GM18526 (cell line): ENCODE measurements around the gene SSU72.

Experiments
- POLR2A ChIP-seq: IDR thresholded peaks from 3 replicates; pipeline ENCODE4 v1.6.1; 2011; ENCODE audit not compliant: insufficient read length; ENCODE audit errors: extremely low read depth

SSU72 gene

GRCh38 chr1:1574721-1575537, at the start of gene SSU72:
TSS of gene SSU72 (minus strand) at chr1:1574863. CDS start at chr1:1574557, 306 bp downstream.
- TF ChIP-seq POLR2A, result peak; percentile 88

DNA sequence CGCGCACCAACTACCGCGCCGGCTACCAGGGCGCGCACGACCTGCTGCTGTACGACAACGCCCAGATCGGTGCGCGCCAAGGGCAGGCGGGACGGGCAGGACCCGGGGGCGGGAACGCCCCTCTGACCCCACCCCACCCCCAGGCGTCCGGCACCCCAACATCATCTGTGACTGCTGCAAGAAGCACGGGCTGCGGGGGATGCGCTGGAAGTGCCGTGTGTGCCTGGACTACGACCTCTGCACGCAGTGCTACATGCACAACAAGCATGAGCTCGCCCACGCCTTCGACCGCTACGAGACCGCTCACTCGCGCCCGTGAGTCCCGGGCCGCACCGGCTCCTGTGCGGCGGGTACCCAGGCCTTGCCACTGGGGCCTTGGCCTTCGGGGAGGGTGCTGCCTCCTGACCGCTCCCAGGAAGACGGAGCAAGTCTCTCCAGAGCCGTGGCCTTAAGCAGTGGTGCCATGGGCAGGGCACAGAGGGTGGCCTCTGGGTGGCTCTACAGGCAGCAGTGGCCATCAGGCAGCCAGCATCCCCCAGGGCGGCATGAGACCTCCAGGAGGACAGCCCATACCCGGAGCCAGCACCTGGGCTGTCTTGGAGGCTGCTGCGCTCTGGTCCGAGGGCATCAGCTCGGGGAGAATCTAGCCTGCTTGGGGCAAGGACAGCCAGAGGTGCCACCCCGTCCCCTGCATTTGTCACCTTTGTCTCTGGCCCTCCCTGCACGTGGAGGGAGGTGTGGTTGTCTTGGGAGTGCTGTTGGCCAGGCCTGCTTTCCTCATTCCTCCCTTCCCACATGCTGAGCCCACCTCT, 49.2 kb upstream of the SSU72 start:
- no peak for TF ChIP-seq POLR2A

DNA sequence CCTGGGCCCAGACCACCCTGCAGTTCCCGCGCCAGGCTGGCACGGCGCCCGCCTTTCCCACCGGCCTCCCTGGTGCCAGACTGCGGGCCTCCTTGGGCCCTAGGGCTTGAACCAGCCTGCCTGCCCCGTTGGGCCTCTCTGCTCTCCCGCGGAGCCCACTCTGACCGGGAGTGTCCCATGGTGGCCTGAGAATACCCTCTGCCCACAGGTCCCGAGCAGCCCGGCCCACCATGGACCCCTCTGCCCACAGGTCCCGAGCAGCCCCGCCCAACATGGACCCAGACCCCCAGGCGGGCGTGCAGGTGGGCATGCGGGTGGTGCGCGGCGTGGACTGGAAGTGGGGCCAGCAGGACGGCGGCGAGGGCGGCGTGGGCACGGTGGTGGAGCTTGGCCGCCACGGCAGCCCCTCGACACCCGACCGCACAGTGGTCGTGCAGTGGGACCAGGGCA, 48.5 kb upstream of the SSU72 start:
- TF ChIP-seq POLR2A, result no peak

DNA sequence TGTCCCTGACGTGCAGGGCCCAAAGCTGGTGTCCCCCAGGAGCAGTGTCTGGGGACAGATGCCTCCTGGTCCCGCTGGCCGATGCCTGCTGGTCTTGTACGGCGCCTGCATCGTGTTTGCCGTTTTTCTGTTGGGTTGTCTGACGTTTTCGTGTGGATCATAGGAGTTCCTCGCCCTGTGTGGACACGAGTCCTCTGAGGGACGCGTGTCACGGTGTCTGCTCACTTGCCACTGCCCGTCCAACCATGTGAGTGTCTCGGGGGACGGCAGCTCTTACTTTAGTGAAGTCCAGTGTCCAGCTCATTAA, 48.1 kb upstream of the SSU72 start:
- TF ChIP-seq POLR2A, result no peak

DNA sequence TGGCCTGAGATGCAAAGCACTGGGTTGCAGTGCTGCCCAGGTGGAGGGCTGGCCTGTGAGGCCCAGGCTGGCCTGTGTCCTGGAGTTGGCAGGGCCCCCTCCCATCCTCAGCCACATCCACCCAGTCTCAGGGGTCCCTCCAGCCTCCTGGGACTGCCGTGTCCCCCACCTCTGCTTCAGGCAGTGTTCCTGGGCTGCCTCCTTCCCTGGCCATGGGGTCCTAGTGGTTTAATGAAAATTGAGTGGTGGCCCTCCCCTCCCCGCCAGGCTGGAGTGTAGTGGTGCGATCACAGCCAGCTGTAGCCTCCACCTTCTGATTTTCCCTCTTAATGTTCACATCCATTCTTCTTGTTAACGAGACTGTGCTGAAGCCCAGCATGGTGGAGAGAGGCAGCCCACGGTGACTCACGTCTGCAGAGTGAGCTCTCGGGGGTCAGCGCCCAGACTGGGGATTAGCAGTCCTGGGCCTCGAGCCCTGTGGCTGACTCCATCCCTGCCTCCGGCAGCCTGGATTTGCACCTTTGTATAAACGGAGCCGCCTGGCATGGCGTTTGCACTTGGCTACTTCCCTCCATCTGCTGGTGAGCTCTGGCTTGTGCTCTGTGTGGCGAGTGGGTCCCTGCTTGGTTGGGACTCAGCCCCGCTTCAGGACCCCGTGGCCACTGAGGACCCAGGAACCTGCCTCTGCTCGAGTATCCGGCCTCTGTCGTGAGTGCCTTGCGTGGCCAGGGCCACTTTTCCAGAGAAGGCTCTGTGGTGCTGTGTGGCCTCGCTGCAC, 47.5 kb upstream of the SSU72 start:
- no peak for TF ChIP-seq POLR2A

- no peak for TF ChIP-seq POLR2A
These were observed 46.7 kb upstream of the SSU72 start for GRCh38 chr1:1621173-1622009.

- no peak for TF ChIP-seq POLR2A
These were observed 45.9 kb upstream of the SSU72 start for GRCh38 chr1:1620433-1621139.

GRCh38 chr1:1619917-1620361, 45.3 kb upstream of the SSU72 start:
- TF ChIP-seq POLR2A, result no peak

GRCh38 chr1:1618396-1619068, 43.9 kb upstream of the SSU72 start:
- no peak for TF ChIP-seq POLR2A

DNA sequence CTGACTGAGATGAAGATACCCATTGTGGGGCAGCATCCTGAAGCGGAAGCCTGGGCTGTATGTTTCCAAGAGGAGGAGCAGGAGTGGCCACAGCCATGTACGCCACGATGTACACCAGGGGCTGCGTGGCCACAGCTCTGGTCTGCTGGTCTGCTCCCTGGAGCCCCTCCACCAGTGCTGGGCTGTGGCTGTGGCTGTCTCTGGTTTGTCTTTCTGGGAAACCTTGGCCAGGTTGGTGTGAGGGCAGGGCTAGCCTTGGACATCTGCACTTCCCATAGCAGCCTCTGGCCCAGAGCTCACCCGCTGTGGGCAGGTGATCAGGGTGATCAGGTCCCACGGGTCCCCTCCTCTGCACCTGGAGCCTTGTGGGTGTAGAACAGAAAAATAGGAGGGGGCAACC, 43.3 kb upstream of the SSU72 start:
- no peak for TF ChIP-seq POLR2A

GRCh38 chr1:1617516-1617915, 42.9 kb upstream of the SSU72 start:
- TF ChIP-seq POLR2A, result no peak

DNA sequence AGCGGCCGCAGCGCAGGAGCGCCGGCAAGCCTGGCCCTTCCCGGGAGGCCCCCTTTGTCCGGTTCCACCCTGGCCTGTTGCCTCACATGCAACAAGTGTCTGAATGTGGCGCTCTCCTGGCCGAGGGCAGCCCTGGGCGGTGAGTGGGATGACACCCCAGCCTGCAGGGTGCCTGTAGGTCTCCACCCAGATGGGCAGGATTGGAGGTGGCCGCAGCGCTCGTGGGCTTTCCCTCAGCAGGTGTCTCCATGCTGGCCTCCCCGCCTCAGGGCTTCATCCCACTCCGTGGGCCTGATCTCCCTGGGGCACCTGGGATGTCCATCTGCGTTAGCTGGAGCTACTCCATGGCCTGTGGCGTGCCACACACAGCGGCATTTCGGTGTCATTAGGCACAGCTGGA, 42.2 kb upstream of the SSU72 start:
- TF ChIP-seq POLR2A, result no peak

- no peak for TF ChIP-seq POLR2A
These were observed 41.6 kb upstream of the SSU72 start for GRCh38 chr1:1616045-1616790.
